OCI-M2 (cell line): ENCODE measurements around the gene RHBDL1.

Experiments
- DNase-seq: peaks from one replicate; lab custom pipeline; 2025; ENCODE audit not compliant: unreplicated experiment; lab: John Stamatoyannopoulos, UW

The RHBDL1 gene

GRCh38 chr16:672851-673250 lies 2.6 kb upstream of the RHBDL1 start:
- no peak for DNase-seq

GRCh38 chr16:673399-673991 lies 2.0 kb upstream of the RHBDL1 start:
- DNase-seq = no peak

GRCh38 chr16:674214-674881 lies 1.1 kb upstream of the RHBDL1 start:
- DNase-seq = no peak

- DNase-seq = no peak
Measured at GRCh38 chr16:675884-676564, 553 bp downstream of the RHBDL1 start.

- DNase-seq = no peak
Measured at GRCh38 chr16:676565-676902, 1.1 kb downstream of the RHBDL1 start.

GRCh38 chr16:676913-677312 lies 1.4 kb downstream of the RHBDL1 start:
- no peak for DNase-seq

- DNase-seq = no peak
Measured at GRCh38 chr16:677316-678190, 2.1 kb downstream of the RHBDL1 start.

GRCh38 chr16:678209-678857 lies 2.9 kb downstream of the RHBDL1 start:
- no peak for DNase-seq

GRCh38 chr16:678858-679813 lies 3.7 kb downstream of the RHBDL1 start:
- DNase-seq = peak; percentile 10

GRCh38 chr16:679814-680624 lies 4.5 kb downstream of the RHBDL1 start, which contains the start of gene STUB1:
STUB1 (plus strand) TSS chr16:680410; CDS start chr16:680526, 116 bp downstream.
- DNase-seq = peak; percentile 25

- DNase-seq = no peak
Measured at GRCh38 chr16:680625-680945, 5.1 kb downstream of the RHBDL1 start.

GRCh38 chr16:680967-681745 lies 5.7 kb downstream of the RHBDL1 start:
- no peak for DNase-seq

- no peak for DNase-seq
Measured at GRCh38 chr16:681746-682427, 6.4 kb downstream of the RHBDL1 start.

- no peak for DNase-seq
Measured at GRCh38 chr16:682493-683395, 7.3 kb downstream of the RHBDL1 start.

GRCh38 chr16:683396-684070 lies 8.1 kb downstream of the RHBDL1 start:
- DNase-seq = no peak

GRCh38 chr16:684071-684794 lies 8.8 kb downstream of the RHBDL1 start, which contains the start of gene JMJD8:
JMJD8 (minus strand) TSS chr16:684334; CDS start chr16:684319, 15 bp downstream.
- DNase-seq = no peak
